Measurements from ENCODE around the gene FAM200A.
A peak's percentile ranks its signal among the peaks of the same experiment; 100 is the strongest.
"Not testable (repeated sequence)": the region's sequence is repeated elsewhere in the genome, so short reads cannot be mapped to it uniquely, and the experiment has no call there.

FAM200A gene

DNA sequence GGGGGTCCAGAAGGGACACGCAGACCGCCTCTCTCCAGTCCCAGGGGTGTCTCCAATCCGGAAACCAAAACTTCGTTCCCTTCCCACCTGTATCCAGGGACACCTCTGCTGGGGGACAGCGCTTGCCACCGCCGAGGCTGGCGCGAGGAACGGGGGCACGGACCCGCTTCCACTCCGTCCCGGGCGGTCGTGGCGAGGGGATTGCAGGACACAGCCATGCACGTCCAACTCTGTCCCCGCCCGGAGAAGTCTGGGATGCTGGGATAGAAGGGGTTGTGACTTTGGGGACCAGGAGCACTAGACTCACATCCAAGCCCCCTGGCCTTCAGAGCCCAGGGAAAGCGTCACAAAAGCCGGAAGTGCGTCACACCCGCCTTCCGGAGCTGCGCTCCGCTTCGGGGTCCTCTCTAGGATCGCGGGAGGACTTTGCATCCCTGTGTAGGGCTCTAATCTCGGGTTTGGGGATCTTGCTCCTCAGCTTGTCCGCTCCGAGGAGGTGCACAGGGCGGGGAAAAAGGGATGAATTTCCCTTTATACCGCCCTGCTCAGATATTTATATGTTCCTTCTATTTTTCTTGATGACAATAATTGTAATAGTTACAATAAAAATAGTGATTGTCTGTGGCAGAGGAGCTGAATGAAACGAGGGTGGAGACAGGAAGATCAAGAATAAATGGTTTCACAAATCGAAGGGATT, at the start of gene FAM200A:
FAM200A (minus strand) TSS at position 348 of the 697 bp plus-strand sequence. CDS start 3,707 bp downstream, outside the sequence.
- DNase-seq (ENCODE audit: low read depth, low spot score), result peak; percentile 92

DNA sequence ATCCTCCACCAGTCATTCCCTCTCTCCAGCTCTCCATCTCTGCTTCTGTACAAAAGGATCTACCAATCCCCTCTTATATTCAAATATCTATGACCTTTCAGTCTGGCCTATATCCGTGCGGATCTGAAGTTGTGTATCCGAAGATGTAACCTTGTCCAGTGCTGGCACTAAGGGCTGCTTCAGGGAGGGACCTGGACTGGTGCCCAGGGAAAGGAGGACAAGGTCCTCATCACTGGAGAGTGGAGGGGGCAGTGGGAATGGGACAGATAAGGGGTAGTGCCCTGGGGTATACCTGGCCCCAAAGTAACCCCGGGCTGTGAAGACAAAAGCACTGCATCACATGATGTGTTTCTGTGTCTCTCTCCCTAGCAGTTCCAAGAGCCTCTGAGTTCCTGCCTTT, 47.9 kb upstream of the FAM200A start:
- DNase-seq (ENCODE audit: low read depth, low spot score), result no peak

DNA sequence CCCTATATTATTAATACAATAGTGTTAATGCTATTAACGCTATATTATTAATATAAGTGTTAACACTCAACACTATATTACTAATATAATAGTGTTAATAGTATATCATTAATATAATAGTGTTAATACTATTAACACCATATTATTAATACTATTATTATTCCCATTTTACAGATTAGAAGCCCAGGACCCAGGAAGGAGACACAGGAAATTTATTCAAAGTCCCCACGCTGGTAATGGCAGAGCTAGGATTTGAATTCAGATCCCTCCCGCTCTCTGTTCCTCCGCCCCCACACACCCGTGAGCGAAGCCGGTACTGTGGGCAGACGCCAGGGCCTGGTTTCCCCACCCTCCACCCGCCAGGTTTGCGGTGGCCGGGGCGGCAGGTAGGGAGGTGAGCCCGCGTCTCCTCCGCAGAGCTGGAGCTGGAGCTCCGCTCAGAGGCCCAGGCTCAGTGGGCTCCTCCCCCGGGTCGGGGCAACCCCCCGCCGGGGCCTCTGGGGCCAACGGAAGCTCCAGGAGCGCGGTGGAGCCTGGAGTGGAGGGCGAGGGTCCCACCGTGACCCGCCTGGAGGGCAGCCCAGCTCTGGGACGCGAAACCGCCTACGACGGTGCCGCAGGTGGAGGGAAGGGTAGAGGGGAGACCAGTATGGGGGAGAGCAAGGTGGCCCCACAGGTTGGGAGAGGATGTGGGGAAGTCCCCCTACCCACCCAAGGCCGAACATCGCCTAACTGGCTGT, 46.0 kb upstream of the FAM200A start, which contains the start of gene TMEM225B:
TMEM225B (plus strand) TSS at position 506 of the 740 bp plus-strand sequence. CDS start 6,122 bp downstream, outside the sequence.
- DNase-seq (ENCODE audit: low read depth, low spot score), result no peak

DNA sequence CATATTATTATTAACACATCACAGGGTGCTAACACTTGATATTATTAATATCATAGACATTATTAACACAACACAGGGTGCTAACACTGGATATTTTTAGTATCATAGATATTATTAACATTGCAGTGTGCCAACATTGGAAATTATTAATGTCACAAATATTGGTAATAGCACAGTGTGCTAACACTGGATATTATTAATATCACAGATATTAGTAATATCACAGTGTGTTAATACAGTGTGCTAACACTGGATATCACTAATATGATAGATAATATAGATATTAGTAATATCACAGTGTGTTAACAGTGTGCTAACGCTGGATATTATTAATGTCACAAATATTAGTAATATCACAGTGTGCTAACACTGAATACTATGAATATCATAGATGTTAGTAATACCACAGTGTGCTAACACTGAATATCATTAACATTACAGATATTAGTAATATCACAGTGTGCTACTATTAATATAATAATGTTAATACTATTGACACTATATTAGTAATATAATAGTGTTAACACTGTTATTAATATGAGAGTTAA, 44.6 kb upstream of the FAM200A start:
- no peak for DNase-seq (ENCODE audit: low read depth, low spot score)

DNA sequence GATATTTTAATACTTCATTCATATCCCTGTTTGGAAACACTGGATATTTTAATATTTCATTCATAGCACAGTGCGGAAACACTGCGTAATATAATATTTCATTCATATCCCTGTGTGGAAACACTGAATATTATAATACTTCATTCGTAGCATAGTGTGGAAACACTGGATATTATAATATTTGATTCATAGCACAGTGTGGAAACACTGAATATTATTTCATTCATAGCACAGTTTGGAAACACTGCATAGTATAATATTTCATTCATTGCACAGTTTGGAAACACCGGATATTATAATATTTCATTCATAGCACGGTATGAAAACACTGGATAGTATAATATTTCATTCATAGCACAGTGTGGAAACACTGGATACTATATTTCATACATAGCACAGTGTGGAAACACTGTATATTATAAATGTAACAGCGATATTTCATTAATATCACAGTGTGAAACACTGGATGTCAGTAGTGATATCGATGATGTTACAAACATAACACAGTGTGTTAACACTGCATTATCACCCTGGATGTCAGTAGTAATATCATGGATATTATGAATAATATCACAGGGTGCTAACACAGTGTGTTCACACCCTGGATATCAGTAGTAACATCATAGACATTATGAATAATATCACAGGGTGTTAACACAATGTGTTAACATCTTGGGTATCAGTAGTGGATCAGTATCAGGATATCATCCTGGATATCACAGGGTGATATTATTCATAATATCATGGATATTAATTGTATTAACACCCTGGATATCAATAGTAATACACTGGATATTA, 43.2 kb upstream of the FAM200A start:
- no peak for DNase-seq (ENCODE audit: low read depth, low spot score)

DNA sequence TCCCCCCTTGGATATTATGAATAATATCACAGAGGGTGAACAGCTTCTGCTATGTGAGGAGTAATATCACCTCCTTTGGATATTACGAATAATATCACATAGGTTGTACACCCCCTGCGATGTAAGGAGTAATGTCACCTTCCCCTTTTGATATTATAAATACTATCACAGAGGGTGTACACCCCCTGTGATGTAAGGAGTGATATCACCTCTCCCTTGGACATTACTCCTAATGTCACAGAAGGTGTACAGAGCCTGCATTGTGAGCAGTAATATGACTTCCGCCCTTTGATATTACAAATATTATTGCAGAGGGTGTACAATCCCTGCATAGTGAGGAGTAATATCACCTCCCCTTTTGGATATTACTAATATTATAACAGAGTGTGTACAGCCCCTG, 37.0 kb upstream of the FAM200A start:
- DNase-seq (ENCODE audit: low read depth, low spot score), result no peak

DNA sequence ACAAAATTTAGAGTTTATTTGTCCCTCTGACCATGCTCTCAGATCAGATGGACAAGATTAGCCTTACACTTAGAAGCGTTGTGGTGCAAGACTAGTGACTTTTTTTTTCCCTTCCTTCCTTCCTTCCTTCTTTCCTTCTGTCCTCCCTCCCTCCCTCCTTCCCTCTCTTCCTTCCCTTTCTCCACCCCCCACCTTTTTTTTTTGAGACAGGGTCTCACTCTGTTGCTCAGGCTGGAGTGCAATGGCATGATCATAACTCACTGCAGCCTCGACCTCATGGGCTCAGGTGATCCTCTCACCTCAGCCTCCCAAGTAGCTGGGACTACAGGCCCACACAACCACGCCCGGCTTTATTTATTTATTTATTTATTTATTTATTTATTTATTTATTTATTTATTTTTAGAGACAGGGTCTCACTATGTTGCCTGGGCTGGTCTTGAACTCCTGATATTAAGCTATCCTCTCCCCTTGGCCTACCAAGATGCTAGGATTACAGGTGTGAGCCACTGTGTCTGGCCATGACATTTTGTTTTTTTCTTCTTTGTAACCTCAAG, 28.9 kb upstream of the FAM200A start:
- not testable (repeated sequence) for DNase-seq (ENCODE audit: low read depth, low spot score)

DNA sequence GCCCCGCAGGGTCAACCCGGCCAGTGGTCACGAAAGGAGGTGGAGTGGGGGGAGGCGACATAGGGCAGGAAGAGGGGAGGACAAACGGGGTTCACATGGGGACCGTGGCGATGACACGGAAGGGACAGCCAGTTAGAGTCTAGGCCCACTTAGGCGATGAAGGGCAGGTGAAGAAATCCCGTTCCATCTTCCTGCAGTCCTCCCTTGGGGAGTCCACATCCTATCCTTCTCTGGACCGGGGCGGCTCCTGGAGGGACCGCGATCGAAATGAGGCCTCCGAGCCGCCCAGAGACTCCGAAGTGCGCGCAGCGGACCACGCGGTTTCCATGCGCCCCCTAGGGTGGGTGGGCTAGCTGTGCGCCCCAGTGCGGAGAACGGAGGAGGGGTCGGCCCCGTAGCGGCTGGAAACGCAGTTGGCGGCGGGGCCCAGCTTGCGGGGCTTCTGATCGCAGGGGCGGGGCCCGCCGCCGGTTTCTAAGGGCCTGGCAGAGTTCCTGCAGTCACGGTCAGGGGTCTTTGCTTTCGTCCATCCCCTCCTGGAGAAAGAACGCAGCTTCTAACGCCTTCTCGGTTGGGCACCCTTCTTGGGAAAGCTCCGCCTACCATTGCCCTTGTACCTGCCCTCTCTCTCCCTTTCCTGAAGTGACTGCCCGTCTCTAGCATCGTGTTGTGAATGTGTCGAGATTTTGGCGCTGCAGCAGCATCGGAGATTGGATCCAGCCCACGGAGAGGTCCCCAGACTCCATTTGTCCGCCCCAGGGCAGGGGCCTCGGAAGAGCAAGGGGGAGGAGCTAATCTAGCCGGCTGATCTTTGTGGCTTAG, 28.3 kb upstream of the FAM200A start:
- peak; percentile 57 for DNase-seq (ENCODE audit: low read depth, low spot score)

DNA sequence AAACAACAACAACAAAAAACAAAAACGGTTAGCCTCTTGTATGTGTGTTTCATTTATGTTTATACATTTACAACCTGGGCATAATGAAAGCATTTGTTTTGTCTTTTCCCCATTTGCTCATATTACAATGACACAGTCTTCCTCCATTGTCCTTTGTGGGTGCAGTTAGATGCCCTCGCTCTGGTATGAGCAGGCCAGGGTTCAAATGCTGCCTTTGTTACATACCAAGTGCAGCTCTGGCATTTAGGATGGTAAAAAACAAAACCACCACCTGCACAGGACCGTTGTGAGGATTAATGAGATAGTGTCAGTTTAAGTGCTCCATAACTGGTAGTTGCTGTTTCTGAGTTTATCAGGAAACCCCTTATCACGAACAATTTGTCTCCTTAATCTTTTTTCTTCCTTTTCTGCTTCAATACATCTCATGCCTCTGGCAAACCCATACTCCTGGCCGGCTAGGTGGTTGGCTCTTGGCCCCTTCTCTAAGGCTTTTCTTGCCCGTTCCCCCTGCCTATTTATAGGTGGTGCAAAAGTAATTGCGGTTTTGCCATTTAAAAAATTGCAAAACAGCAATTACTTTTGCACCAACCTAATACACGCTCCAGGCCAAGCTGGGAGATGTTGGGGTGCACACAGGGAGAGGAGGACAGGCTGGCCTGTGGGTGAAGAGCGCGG, 27.5 kb upstream of the FAM200A start:
- DNase-seq (ENCODE audit: low read depth, low spot score), result no peak

DNA sequence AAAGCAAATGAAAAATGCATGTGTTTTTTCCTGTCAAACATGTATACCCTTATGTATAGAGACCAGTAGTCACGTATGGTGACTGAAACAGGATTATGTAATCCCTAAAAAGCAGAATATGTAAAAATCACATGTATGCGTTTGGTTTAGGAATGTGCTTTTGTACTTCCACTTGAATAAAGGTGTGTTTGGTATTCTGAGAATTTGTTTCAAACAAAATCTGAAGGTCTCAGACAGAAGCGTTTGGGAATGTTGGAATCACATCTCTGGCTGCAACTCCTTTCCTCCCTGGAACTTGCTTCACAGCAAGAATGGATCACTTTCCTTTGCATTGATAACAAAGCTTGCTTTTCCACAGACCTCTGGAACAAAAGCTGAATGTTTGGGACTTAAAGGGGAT, 24.3 kb upstream of the FAM200A start:
- DNase-seq (ENCODE audit: low read depth, low spot score), result no peak

DNA sequence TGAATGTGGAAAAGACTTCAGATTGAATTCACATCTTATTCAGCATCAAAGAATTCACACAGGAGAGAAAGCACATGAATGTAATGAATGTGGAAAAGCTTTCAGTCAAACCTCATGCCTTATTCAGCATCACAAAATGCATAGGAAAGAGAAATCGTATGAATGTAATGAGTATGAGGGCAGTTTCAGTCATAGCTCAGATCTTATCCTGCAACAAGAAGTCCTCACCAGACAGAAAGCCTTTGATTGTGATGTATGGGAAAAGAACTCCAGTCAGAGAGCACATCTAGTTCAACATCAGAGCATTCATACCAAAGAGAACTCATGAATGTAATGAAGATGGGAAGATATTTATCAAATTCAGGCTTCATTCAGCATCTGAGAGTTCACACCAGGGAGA, 21.3 kb upstream of the FAM200A start:
- no peak for DNase-seq (ENCODE audit: low read depth, low spot score)

DNA sequence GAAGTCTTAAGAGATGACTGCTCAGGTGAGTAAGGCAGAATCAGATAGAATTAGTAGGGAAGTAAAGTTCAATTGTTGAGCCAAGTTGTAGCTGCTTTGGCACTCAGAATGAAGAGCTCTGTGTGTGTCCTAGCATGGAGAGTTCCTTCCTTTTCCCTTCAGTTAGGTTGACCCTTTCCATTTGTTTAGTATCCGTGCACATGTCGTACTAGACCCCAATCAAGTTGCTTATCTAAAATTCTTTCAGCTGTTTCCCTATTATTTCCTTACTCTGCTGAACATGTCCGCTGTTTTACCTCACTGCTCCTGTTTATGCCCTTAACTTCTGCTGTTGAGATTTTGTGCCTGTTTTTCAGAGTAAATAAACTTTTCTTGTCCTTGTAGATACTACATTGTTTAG, 19.9 kb upstream of the FAM200A start:
- no peak for DNase-seq (ENCODE audit: low read depth, low spot score)

DNA sequence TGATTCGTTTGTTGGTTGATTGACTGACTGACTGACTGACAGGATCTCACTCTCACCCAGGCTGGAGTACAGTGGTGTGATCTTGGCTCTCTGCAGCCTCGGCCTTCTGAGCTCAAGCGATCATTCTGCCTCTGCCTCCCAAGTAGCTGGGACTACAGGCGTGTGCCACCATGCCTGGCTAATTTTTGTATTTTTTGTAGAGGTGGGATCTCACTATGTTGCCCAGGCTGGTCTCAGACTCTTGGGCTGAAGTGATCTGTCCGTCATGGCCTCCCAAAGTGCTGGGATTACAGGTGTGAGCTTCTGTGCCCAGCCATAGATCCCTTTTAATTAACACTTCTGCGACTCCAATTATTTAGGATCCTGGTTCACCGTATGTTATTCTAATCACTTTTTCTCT, 16.9 kb upstream of the FAM200A start:
- not testable (repeated sequence) for DNase-seq (ENCODE audit: low read depth, low spot score)

DNA sequence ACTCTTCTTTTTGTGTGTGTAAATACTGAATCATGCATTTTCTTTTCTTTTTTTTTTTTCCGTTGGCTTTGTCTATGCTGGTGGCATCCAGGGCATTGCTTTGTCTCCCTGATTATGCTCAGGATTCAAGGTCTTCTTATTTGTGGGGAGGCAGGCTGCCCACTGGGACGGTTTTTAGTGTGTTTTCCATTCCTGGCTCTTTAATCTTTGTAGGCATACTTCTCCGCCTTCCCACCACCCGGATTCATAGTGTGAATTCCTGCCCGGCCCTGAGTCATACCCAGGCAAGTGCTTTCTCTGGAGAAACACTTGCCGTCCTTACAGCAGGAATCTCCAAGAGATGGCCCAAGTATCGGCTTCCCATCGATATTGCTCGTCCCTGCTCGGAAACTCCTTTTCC, 11.7 kb upstream of the FAM200A start:
- no peak for DNase-seq (ENCODE audit: low read depth, low spot score)

DNA sequence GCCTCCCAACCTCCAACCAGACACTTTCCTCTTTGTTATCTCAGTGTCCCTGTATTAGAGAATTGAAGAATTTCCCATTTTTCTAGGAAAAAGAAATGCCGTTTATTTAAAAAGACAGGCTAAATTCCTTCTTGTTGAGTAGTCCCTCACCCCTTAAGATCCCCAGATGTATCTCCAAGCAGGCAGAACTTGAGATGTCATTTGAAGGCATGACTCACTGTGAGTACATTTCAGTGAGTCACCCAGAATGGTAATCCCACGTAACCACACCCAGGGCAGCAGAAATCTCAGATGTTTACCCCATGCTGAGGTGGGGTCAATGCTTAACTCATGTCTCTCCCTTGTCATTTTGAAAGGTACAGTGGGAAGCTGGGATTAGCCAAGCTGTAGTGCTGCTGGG, 10.9 kb upstream of the FAM200A start:
- DNase-seq (ENCODE audit: low read depth, low spot score), result no peak

DNA sequence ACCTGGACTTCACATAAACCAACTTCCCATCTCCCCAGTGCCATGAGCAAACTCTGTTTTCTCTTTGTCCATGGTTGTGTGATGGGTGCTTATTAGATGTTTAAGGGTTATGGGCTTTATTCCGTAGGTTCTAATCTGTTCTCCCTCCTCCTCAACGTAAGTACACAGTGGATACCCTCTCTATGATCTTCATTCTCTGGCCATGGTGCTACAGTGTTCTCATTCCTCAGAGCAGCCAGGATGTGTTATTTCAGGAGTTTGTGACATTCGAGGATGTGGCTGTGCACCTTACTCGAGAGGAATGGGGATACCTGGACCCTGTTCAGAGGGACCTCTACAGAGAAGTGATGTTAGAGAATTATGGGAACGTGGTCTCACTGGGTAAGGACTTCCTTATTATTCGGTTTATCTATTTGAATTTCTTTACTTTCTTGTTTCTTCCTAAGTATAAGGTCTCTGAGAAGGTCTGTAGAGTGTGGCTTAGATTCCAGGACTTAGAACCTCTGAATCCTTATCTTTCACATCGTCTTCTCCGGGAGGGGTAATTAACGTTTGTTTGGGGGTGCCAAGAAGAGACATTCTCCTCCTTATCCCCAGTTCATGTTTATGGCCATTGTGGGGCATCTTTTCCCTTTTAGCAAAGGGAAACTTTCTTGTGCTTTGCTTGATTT, 10.3 kb upstream of the FAM200A start:
- DNase-seq (ENCODE audit: low read depth, low spot score), result no peak

DNA sequence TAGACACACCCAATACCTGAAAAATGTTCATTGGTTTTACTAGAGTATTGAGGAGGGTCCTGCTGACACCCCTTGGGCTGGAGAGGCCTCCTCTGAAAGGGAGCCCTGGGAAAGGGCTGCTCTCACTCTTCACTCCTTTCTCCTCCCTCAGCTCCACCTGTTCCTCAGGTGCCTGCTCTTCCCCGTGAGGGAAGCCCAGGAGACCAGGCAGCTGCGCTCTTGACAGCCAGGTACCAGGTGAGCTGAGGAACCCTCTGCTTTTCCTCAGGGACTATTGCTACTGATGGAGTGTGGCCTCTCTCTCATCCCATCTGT, 9.8 kb upstream of the FAM200A start:
- DNase-seq (ENCODE audit: low read depth, low spot score), result no peak

DNA sequence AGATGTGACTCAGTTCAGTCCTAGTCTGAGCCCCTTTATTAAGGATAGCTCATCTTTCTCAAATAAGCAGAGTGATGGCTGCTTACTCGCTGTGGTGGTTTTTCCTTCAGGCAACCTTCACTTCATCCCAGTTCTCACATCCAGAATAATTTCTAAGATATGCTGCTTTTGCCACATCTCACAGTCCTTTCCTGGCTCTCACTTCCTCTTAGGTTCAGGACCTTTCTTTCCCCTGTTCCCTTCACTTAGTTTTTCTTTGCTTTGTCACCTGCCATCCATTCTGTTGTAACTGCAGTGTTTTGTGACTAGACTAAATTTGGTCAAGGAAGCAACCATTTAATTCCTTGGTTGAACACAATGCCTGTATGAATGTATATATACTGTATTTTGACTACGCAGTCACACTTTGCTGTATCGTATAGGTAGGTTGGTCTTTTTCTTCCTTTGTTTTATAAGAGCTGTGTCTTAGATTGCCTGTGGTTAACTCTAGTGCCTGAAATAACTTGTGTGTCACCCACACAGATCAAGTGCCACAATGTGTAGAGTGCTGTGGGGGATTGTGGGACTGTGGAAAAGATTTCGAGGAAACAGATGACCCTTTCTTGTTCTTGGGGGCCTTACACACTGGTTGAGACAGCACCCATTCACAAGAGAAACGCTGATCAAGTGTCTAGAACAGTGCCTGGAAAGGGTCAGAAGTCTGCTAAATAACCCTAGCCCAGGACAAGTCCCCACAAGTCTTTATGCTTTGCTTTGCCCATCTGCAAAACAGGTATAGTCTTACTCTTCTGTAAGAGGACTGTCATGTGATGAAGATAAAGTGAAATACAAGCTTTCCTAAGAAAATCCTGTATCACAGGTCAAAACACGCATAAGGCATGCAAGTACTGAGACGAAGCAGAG, 9.2 kb upstream of the FAM200A start:
- DNase-seq (ENCODE audit: low read depth, low spot score), result no peak
